Fibroblast of pulmonary artery (primary cell): ENCODE measurements around the gene RFC4.

Experiments
- DNase-seq: peaks from one replicate; pipeline ENCODE4 v3.0.0-alpha.2; 2010; ENCODE audit warnings: low read depth
- H3K4me3 ChIP-seq: replicated peaks from 2 replicates; pipeline ENCODE4 v1.5.1; 2011; ENCODE audit warnings: low read depth, mild to moderate bottlenecking, control low read depth, low read length, moderate library complexity
- TF ChIP-seq, protein P1 (sequence below): IDR thresholded peaks from 2 replicates; pipeline ENCODE4 v1.5.1; 2011; ENCODE audit warnings: mild to moderate bottlenecking, control low read depth, low read length, inconsistent platforms; ENCODE audit errors: missing control alignments

Gene RFC4

GRCh38 chr3:186742618-186743380, 63.5 kb downstream of the RFC4 start:
- TF ChIP-seq, protein P1, sequence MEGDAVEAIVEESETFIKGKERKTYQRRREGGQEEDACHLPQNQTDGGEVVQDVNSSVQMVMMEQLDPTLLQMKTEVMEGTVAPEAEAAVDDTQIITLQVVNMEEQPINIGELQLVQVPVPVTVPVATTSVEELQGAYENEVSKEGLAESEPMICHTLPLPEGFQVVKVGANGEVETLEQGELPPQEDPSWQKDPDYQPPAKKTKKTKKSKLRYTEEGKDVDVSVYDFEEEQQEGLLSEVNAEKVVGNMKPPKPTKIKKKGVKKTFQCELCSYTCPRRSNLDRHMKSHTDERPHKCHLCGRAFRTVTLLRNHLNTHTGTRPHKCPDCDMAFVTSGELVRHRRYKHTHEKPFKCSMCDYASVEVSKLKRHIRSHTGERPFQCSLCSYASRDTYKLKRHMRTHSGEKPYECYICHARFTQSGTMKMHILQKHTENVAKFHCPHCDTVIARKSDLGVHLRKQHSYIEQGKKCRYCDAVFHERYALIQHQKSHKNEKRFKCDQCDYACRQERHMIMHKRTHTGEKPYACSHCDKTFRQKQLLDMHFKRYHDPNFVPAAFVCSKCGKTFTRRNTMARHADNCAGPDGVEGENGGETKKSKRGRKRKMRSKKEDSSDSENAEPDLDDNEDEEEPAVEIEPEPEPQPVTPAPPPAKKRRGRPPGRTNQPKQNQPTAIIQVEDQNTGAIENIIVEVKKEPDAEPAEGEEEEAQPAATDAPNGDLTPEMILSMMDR, result no peak
- H3K4me3 ChIP-seq, result no peak overlapping the region
- DNase-seq, result no peak
